ENCODE results near the gene TMEM150B. TPM values are rescaled to one million over a fixed set of nuclear protein-coding genes. Genes with fewer than 3 reads are reported as not detected.

Gene TMEM150B
- total and polyA plus RNA-seq, 2 of the 4 experiments (the other 2 are of a cell fraction): not detected

DNA sequence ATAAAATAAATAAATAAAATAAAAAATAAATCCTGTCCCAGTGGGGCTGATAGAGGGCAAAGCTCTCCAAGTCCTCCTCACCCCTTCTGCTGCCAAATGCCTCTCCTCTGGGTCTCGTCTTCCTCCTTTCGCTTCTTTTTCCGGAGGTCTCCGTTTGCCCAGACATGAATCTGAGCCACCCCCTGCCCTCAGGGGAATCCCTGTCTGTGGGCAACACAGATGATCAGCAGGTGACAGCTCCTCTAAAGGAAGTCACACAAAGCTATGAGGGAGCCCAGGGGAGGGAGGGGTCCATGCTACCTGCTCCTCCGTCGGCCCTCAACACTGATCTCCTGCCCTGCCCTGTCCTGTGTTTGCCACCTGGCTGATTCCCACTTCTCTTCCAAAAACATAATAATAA, 479 bp downstream of the TMEM150B start:
- no CpG with 5 or more reads among the region's 6 CpGs for whole genome bisulfite sequencing, 2 experiments (ENCODE audit: extremely low coverage in 2 of 2, insufficient read length in 1 of 2)
- H3K9me1 ChIP-seq (ENCODE audit: insufficient read depth, low read length): no peaks in the 10 kb centered on the region; the same call in 1 of the 2 replicates
- H3K9me3 ChIP-seq (ENCODE audit: control insufficient read depth, insufficient read depth, low read length): no peaks in the 10 kb centered on the region
- no peak overlapping the region for H2AK9ac ChIP-seq (replicated peaks; ENCODE audit: low read depth, low read length, poor library complexity)
- no peak overlapping the region for H3K14ac ChIP-seq (replicated peaks; ENCODE audit: low read depth, low read length)
- no peak overlapping the region for H4K8ac ChIP-seq (ENCODE audit: low read depth in 2 of 2, low read length in 2 of 2)
- H3K9ac ChIP-seq (ENCODE audit: low read depth, low read length): no peak overlapping the region
- no peak overlapping the region for H3K4ac ChIP-seq (ENCODE audit: low read depth, low read length)
- H3K27me3 ChIP-seq (ENCODE audit: control insufficient read depth, insufficient read depth, low read length): peaks cover 18% of the 10 kb centered on the region
- H2BK120ac ChIP-seq (ENCODE audit: low read depth, low read length): no peak overlapping the region
- no peak for TF ChIP-seq BHLHE40 (IDR thresholded peaks at IDR 0.05; ENCODE audit: low read depth, low read length)
- TF ChIP-seq, protein P1, sequence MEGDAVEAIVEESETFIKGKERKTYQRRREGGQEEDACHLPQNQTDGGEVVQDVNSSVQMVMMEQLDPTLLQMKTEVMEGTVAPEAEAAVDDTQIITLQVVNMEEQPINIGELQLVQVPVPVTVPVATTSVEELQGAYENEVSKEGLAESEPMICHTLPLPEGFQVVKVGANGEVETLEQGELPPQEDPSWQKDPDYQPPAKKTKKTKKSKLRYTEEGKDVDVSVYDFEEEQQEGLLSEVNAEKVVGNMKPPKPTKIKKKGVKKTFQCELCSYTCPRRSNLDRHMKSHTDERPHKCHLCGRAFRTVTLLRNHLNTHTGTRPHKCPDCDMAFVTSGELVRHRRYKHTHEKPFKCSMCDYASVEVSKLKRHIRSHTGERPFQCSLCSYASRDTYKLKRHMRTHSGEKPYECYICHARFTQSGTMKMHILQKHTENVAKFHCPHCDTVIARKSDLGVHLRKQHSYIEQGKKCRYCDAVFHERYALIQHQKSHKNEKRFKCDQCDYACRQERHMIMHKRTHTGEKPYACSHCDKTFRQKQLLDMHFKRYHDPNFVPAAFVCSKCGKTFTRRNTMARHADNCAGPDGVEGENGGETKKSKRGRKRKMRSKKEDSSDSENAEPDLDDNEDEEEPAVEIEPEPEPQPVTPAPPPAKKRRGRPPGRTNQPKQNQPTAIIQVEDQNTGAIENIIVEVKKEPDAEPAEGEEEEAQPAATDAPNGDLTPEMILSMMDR (conservative IDR thresholded peaks at IDR 0.05; ENCODE audit: low read depth, low read length): no peak
- TF ChIP-seq, protein P2, sequence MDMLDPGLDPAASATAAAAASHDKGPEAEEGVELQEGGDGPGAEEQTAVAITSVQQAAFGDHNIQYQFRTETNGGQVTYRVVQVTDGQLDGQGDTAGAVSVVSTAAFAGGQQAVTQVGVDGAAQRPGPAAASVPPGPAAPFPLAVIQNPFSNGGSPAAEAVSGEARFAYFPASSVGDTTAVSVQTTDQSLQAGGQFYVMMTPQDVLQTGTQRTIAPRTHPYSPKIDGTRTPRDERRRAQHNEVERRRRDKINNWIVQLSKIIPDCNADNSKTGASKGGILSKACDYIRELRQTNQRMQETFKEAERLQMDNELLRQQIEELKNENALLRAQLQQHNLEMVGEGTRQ (IDR thresholded peaks at IDR 0.05; ENCODE audit: low read depth, low read length): no peak
- TF ChIP-seq RFX5 (IDR thresholded peaks at IDR 0.05; ENCODE audit: low read depth, low read length): no peak
- no peak for TF ChIP-seq MAZ (IDR thresholded peaks at IDR 0.05; ENCODE audit: borderline replicate concordance, low read depth, low read length)
- no peak for TF ChIP-seq FOS (IDR thresholded peaks at IDR 0.05; ENCODE audit: low read depth, low read length)
- TF ChIP-seq, protein P3, sequence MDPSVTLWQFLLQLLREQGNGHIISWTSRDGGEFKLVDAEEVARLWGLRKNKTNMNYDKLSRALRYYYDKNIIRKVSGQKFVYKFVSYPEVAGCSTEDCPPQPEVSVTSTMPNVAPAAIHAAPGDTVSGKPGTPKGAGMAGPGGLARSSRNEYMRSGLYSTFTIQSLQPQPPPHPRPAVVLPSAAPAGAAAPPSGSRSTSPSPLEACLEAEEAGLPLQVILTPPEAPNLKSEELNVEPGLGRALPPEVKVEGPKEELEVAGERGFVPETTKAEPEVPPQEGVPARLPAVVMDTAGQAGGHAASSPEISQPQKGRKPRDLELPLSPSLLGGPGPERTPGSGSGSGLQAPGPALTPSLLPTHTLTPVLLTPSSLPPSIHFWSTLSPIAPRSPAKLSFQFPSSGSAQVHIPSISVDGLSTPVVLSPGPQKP (IDR thresholded peaks at IDR 0.05; ENCODE audit: borderline replicate concordance, low read depth, low read length): no peak
- no peak for TF ChIP-seq SMC3 (IDR thresholded peaks at IDR 0.05; ENCODE audit: low read depth, low read length)
- no peak overlapping the region for H3K23ac ChIP-seq (ENCODE audit: low read depth, low read length)
- H3K4me2 ChIP-seq (ENCODE audit: low read depth, low read length): no peak overlapping the region
- CTCF ChIA-PET: no interaction called here
- no peak overlapping the region for H2BK5ac ChIP-seq (ENCODE audit: low read depth, low read length, poor library complexity, severe bottlenecking)
- in situ Hi-C loops (cut with MboI; ENCODE audit: low sequenced_read_pairs): no loop called here
- ATAC-seq (ENCODE audit: low read depth): no peak
- no peaks in the 10 kb centered on the region for H3K36me3 ChIP-seq (ENCODE audit: control insufficient read depth, insufficient read depth, low read length)
- no peak overlapping the region for H2BK20ac ChIP-seq (ENCODE audit: low read depth, low read length)
- H4K91ac ChIP-seq (ENCODE audit: insufficient read depth, low read depth, low read length): no peak overlapping the region
- no peak for DNase-seq
- BruUV-seq (replicated peaks): no TSS peak
- no peak overlapping the region for H4K5ac ChIP-seq (ENCODE audit: low read depth, low read length)
- POLR2A ChIA-PET (ENCODE audit: unreplicated experiment): no interaction called here
- no peak overlapping the region for H3K56ac ChIP-seq (ENCODE audit: extremely low read depth, insufficient read depth, low read length)
- H2BK15ac ChIP-seq (ENCODE audit: low read depth, low read length): no peak overlapping the region
- dilution Hi-C loops (cut with HindIII; ENCODE audit: low sequenced_read_pairs, unreplicated experiment): no loop called here
- peaks cover 2% of the 10 kb centered on the region; the same call in 1 of the 2 replicates for H3K4me1 ChIP-seq (ENCODE audit: control insufficient read depth, insufficient read depth, low read length)
- peaks cover 2% of the 10 kb centered on the region; the same call in 1 of the 2 replicates for H4K20me1 ChIP-seq (ENCODE audit: insufficient read depth, low read length)
- H3K18ac ChIP-seq (ENCODE audit: low read depth, low read length): no peak overlapping the region
- H3K79me1 ChIP-seq (ENCODE audit: low read depth in 1 of 2, low read length in 2 of 2): no peaks in the 10 kb centered on the region
- no peak overlapping the region for H3K4me3 ChIP-seq (ENCODE audit: insufficient read depth, low read depth, low read length)
- no peak overlapping the region for H2AK5ac ChIP-seq (ENCODE audit: low read depth, low read length)
- H2AFZ ChIP-seq (replicated peaks; ENCODE audit: low read length, poor library complexity): peak overlapping the region; percentile 32
- H3K27ac ChIP-seq (ENCODE audit: insufficient read depth, low read length): no peak overlapping the region
- intact Hi-C loops (cut with micrococcal nuclease): no loop called here

All from IMR-90 (cell line).